Esophagus squamous epithelium (tissue), 5 donors: ENCODE data around the gene NUCB2. TPM values are rescaled to one million over a fixed set of nuclear protein-coding genes. Genes with fewer than 3 reads are reported as not detected.
A peak's percentile ranks its signal among the peaks of the same experiment; 100 is the strongest.

Experiments
- DNase-seq: peaks from one replicate; lab custom pipeline; 2025; lab: John Stamatoyannopoulos, UW
- H3K27ac ChIP-seq, 4 donors: fragments of 200-600 bp; sonication (generic); one replicate each; pipeline ENCODE4 v1.5.1; 2016 to 2019; ENCODE audit warnings: mild to moderate bottlenecking in 1 of 4
- H3K27me3 ChIP-seq, 4 donors: fragments of 200-600 bp; sonication (generic); 1 replicate in 3 of 4; 2 replicates in 1 of 4; pipeline versions ENCODE4 v1.5.1 to v1.6.0; 2017 to 2021; ENCODE audit warnings: antibody characterized with exemption in 1 of 4
- H3K36me3 ChIP-seq, 3 donors: fragments of 200-600 bp; sonication (generic); one replicate each; pipeline ENCODE4 v1.5.1; 2016 to 2019
- H3K4me1 ChIP-seq, 3 donors: fragments of 200-600 bp; sonication (generic); one replicate each; pipeline ENCODE4 v1.5.1; 2017 to 2019
- H3K4me3 ChIP-seq, 4 donors: fragments of 200-600 bp; sonication (generic); 1 replicate in 3 of 4; 2 replicates in 1 of 4; pipeline ENCODE4 v1.5.1; 2016 to 2019; ENCODE audit warnings: mild to moderate bottlenecking in 2 of 4, moderate library complexity in 1 of 4
- H3K9me3 ChIP-seq, 3 donors: fragments of 200-600 bp; sonication (generic); one replicate each; pipeline ENCODE4 v1.5.1; 2016 to 2019
- CTCF ChIP-seq, 6 experiments: fragments of 450-650 bp in 4 of 6; fragments of 200-600 bp in 2 of 6; sonication (generic) in 2 of 6; IDR thresholded peaks; one replicate each; pipeline ENCODE4 v1.5.1; 2016 to 2019; ENCODE audit warnings: antibody characterized with exemption in 6 of 6, mild to moderate bottlenecking in 4 of 6, moderate library complexity in 4 of 6
- POLR2A ChIP-seq, 4 donors: fragments of 450-650 bp; IDR thresholded peaks; one replicate each; pipeline ENCODE4 v1.6.1; 2017; ENCODE audit warnings: antibody characterized with exemption in 4 of 4, mild to moderate bottlenecking in 4 of 4, moderate library complexity in 3 of 4
- WGBS, 2 donors: methylation state at CpG; one replicate each; pipeline ENCODE4 v1.1.5; 2018; 5-methylcytosine and 5-hydroxymethylcytosine counted together
- intact Hi-C: fragments of 100-400 bp; cut with DNase I; formaldehyde crosslinking; loops from one replicate; pipeline ENCODE4 v1.15.0; 2022
- total RNA-seq, 4 donors: library from RNA; depleted of rRNA; stranded (reverse); fragments of >200 nt; gene quantifications; one replicate each; pipeline ENCODE4 v1.1.0, GENCODE V29; 2016
- donor health status: DM: yes; HTN: yes; CAD: no.

NUCB2 gene
- total RNA-seq, 4 donors from 2014 or later: 69.4 to 152 (median 82.2) TPM

GRCh38 chr11:17268902-17269301 is 7.6 kb upstream of the NUCB2 start:
- WGBS, 2 donors: 83 to 87% methylated on average over 3 of the region's 3 CpGs
- no peak overlapping the region for H3K4me3 ChIP-seq
- no peaks in the 10 kb centered on the region for H3K9me3 ChIP-seq
- TF ChIP-seq POLR2A (IDR thresholded peaks at IDR 0.05) (no peak), CTCF (IDR thresholded peaks at IDR 0.05) (no peak)
- H3K36me3 ChIP-seq: no peaks in the 10 kb centered on the region
- intact Hi-C loops: no loop called here
- DNase-seq: no peak
- peaks cover 0 to 21% (median 0%) of the 10 kb centered on the region in 3 donors for H3K4me1 ChIP-seq
- no peaks in the 10 kb centered on the region for H3K27me3 ChIP-seq
- H3K27ac ChIP-seq: no peak overlapping the region

- H3K36me3 ChIP-seq: no peaks in the 10 kb centered on the region
- H3K27ac ChIP-seq: peak overlapping the region in 3 of 4 donors; percentile 31 to 56 (median 53)
- no peak overlapping the region for H3K4me3 ChIP-seq
- DNase-seq: no peak
- TF ChIP-seq POLR2A (IDR thresholded peaks at IDR 0.05) (no peak), CTCF (IDR thresholded peaks at IDR 0.05) (no peak)
- intact Hi-C loops: no loop called here
- H3K9me3 ChIP-seq: no peaks in the 10 kb centered on the region
- peaks cover 0 to 35% (median 6%) of the 10 kb centered on the region in 3 donors for H3K4me1 ChIP-seq
- 86 to 100% methylated on average over 1 of the region's 1 CpG for WGBS, 2 donors
- no peaks in the 10 kb centered on the region for H3K27me3 ChIP-seq
Observed at GRCh38 chr11:17272801-17273200, 3.7 kb upstream of the NUCB2 start.

GRCh38 chr11:17273211-17273610 is 3.3 kb upstream of the NUCB2 start:
- Histone ChIP-seq H3K4me1 (peaks cover 0 to 37% (median 6%) of the 10 kb centered on the region in 3 donors), H3K27ac (peak overlapping the region in 3 of 4 donors; percentile 31 to 56 (median 53)), H3K4me3 (no peak overlapping the region), H3K36me3 (no peaks in the 10 kb centered on the region), H3K9me3 (no peaks in the 10 kb centered on the region), H3K27me3 (no peaks in the 10 kb centered on the region)
- intact Hi-C loops: no loop called here
- 56 to 67% methylated on average over 6 of the region's 6 CpGs for WGBS, 2 donors
- no peak for DNase-seq
- TF ChIP-seq POLR2A (IDR thresholded peaks at IDR 0.05) (no peak), CTCF (IDR thresholded peaks at IDR 0.05) (no peak)

- Histone ChIP-seq H3K4me3 (no peak overlapping the region), H3K4me1 (peaks cover 0 to 43% (median 6%) of the 10 kb centered on the region in 3 donors), H3K27ac (peak overlapping the region in 3 of 4 donors; percentile 31 to 56 (median 53)), H3K36me3 (no peaks in the 10 kb centered on the region), H3K27me3 (no peaks in the 10 kb centered on the region), H3K9me3 (no peaks in the 10 kb centered on the region)
- no peak for TF ChIP-seq POLR2A (IDR thresholded peaks at IDR 0.05)
- TF ChIP-seq CTCF (IDR thresholded peaks at IDR 0.05): no peak
- intact Hi-C loops: no loop called here
- WGBS, 2 donors: 71 to 95% methylated on average over 4 of the region's 5 CpGs
- DNase-seq: no peak
Observed at GRCh38 chr11:17273668-17274282, 2.8 kb upstream of the NUCB2 start.

GRCh38 chr11:17275400-17276235 is 921 bp upstream of the NUCB2 start:
- Histone ChIP-seq H3K27ac (peak overlapping the region; percentile 85 to 95 (median 93)), H3K27me3 (no peaks in the 10 kb centered on the region), H3K9me3 (no peaks in the 10 kb centered on the region), H3K36me3 (no peaks in the 10 kb centered on the region), H3K4me3 (peak overlapping the region; percentile 82 to 98 (median 96)), H3K4me1 (peaks cover 0 to 58% (median 6%) of the 10 kb centered on the region in 3 donors)
- no peak for DNase-seq
- 49 to 61% methylated on average over 10 of the region's 10 CpGs for WGBS, 2 donors
- intact Hi-C loops: no loop called here
- TF ChIP-seq POLR2A (IDR thresholded peaks at IDR 0.05) (no peak), CTCF (IDR thresholded peaks at IDR 0.05) (no peak)
